Erythroblast (primary cell): ENCODE measurements around the gene AGK.

ENCODE experiments used
- GATA1 ChIP-seq: IDR thresholded peaks from 2 replicates; pipeline ENCODE4 v1.6.1; 2011; ENCODE audit warnings: low read depth, mild to moderate bottlenecking, control low read depth, low read length, moderate library complexity
- POLR2A ChIP-seq: IDR thresholded peaks from 2 replicates; pipeline ENCODE4 v1.6.1; 2011; ENCODE audit warnings: mild to moderate bottlenecking, low read length

DNA sequence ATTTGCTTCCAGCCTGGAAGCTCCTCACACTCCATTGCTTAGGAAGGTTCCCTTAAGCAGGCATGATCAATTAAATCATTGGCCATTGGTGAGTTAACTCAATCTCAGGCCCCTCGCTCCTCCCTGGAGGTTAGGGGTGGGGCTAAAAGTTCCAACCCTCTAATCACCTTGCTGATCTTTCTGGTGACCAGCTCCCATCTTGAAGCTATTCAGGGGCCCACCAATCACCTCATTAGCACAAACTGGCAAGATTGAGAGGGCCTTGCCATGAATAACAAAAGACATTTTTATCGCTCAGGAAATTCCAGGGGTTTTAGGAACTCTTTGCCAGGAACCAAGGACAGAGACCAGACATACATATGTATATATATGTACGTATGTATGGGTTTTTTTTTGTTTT lies 58.4 kb downstream of the AGK start:
- TF ChIP-seq POLR2A, result no peak
- no peak for TF ChIP-seq GATA1
